ENCODE measurements around the gene NLRC3.

The NLRC3 gene

GRCh38 chr16:3542601-3543373, 34.4 kb downstream of the NLRC3 start:
- no peak for DNase-seq

GRCh38 chr16:3541527-3542155, 35.6 kb downstream of the NLRC3 start:
- no peak for DNase-seq

- DNase-seq, result no peak
Measured at GRCh38 chr16:3538222-3538621, 39.0 kb downstream of the NLRC3 start.

DNA sequence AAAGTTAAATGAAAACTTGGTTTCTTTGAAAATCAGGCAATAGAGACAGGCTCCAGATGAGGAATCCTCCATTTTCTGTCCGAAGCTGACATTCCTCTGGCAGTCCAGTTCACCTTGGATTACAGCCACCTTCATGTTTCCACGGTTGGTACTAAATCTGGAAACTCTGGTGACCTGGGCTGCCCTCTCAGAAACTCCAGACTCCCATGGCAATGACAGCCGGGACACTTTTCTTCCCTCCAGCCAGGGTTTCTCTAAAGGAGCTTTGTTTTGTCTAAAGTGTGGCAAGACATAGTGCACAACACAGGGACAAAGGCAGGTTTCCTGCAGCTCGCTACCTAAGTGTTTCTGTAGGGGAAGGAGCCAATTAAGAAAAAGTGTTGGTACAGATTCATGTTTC, 40.4 kb downstream of the NLRC3 start:
- no peak for DNase-seq

GRCh38 chr16:3536271-3536731, 40.9 kb downstream of the NLRC3 start:
- DNase-seq, result no peak

GRCh38 chr16:3534126-3534525, 43.1 kb downstream of the NLRC3 start:
- no peak for DNase-seq

- DNase-seq, result no peak
Measured at GRCh38 chr16:3532741-3533140, 44.5 kb downstream of the NLRC3 start.

DNA sequence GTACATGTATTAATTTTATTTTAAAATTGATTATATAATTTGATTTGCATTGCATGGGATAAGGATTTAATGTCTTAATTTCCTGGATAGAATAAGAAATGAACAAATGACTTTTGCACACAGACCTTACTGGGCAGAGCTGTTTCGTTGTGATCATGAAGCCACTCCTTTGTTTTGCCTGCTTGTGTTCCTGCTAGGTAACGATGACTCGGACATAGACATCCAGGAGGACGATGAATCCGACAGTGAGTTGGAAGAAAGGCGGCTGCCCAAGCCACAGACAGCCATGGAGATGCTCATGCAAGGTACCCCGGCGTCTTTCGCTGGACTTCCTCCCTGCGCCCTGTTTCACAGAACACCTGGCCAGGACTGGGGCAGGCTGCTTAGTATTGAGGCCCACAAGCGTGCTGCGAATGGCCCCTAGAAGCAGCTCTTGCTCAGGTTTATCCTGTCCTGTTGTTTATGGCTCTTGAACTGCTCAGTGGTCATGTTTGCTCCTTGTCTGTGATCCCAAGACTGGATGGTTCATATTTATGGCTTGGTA, 46.8 kb downstream of the NLRC3 start:
- no peak for DNase-seq

GRCh38 chr16:3529175-3529574, 48.0 kb downstream of the NLRC3 start:
- DNase-seq, result no peak

DNA sequence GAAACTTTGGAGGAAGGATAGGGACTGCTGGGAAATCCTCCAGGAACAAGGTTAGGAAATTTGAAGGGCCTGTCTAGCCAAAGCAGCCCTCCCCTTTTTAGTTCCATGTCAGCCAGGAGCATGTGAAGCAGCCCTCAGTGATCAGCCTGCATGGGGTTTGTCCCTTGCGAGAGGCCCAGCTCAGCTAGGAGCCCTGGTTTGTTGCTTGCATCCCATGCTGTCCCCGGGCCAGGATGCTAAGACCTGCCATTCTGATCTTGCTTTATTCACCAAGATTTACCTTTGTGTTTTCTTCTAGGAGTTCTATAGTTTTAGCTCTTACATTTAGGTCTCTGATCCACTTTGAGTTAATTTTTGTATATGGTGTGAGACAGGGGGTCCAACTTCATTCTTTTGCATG, 48.8 kb downstream of the NLRC3 start:
- no peak for DNase-seq

DNA sequence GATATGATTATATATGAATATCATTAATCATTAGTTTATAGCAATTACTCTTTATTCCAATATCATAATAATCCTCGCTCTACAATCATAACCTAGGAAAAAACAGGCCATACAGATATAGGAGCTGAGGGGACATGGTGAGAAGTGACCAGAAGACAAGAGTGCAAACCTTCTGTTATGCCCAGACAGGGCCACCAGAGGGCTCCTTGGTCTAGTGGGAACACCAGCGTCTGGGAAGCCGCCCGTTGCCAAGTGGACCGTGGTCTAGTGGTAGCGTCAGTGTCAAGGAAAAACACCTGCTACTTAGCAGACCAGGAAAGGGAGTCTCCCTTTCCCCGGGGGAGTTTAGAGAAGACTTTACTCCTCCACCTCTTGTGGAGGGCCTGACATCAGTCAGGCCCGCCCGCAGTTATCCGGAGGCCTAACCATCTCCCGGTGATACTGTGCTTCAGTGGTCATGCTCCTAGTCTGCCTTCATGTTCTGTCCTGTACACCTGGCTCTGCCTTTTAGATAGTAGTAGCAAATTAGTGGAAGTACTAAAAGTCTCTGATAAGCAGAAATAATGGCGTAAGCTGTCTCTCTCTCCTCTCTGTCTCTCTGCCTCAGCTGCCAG, 49.9 kb downstream of the NLRC3 start:
- peak; percentile 57 for DNase-seq

DNA sequence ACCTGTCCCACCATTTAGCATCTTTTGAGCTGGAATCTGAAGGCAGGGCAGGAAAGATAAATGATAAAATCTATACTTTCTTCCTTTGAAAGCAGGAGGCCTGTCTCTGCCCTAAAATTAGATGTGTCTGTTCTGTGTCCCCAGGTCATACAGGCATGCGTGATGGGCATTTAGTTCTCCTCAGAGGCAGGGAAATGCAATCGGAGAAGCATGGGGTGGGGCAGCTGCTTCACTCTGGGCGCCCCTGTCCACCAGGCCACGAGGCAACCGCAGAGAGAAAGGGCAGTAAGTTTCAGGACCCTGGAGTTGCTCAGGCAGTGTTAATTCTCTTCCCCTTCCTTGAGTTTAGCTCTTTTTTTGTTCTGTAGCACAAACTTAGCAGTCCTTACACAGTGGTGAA, 51.3 kb downstream of the NLRC3 start:
- no peak for DNase-seq

DNA sequence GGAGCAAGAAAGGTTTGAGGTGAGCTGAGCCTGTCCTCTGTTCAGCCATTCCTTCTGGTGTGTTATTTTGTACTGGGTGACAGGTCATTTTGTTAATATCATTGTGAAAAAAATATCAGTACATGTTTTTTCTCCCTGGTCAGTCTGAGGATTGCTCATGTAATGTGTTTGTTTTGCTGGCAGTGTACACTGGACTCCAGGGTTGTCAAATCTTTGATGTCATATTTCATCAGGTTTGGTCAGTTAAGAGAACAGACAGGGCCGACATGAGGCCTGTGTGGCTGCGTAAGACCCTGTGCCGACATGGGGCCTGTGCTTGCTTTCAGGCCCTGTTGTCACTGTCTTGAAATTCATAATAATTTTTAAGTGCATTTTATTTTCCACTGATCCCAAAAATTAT, 53.9 kb downstream of the NLRC3 start:
- DNase-seq, result no peak

- DNase-seq, result no peak
Measured at GRCh38 chr16:3520841-3521240, 56.4 kb downstream of the NLRC3 start.

DNA sequence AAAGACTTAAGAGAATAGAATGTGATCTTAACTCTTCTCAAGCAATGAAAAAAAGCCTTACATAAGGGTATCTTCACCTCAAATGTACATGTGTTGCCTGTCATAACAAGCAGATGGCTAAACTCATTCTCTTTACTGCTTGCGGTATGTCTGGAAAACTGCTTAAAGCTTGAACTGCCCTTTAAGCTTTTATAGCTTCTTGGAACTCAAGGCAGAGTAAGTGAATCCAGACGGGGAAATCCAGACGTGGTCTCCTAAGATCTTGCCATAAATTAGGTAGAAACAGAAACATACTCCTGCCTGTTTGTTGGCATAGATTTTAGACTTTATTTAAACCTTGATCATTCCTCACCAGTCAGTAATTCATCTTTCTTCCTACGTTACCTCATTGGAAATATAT, 56.8 kb downstream of the NLRC3 start:
- DNase-seq, result no peak

DNA sequence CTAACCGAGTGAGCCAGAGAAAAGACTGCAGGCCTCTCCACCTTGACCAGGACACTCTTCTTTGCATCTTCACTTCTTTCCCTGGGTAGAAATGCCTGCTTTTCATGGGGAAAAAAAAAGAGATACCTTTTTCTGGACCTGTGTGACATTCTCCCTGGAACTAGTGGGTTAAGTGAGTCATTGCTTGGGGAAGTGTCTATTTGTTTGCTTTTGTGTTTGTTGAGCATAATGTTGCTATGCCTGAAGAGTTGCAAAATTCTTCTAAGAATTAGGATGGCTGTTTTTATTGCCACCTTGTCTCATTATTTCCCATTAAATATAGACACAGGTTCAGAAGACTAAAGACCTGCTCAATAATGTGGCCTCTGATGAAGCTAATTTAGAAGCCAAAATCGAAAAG, 57.6 kb downstream of the NLRC3 start:
- DNase-seq, result no peak

DNA sequence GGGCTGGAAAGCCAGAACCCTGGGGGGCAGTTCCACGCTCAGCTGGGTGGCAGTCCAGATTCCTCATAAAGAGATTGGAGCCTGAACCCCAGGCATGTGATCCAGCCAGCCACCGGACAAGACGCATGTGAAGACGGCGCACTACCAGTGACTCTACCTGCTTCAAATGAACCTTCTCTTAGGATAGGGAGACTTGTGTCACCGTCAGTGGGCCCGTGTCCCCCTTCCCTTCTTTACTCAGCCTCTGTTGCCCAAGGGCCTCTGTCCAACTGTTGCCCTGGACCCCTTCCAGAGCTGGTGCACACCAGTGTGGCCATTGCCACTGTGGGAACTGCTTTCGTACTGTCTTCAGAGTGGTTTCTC, 58.2 kb downstream of the NLRC3 start:
- DNase-seq, result no peak

DNA sequence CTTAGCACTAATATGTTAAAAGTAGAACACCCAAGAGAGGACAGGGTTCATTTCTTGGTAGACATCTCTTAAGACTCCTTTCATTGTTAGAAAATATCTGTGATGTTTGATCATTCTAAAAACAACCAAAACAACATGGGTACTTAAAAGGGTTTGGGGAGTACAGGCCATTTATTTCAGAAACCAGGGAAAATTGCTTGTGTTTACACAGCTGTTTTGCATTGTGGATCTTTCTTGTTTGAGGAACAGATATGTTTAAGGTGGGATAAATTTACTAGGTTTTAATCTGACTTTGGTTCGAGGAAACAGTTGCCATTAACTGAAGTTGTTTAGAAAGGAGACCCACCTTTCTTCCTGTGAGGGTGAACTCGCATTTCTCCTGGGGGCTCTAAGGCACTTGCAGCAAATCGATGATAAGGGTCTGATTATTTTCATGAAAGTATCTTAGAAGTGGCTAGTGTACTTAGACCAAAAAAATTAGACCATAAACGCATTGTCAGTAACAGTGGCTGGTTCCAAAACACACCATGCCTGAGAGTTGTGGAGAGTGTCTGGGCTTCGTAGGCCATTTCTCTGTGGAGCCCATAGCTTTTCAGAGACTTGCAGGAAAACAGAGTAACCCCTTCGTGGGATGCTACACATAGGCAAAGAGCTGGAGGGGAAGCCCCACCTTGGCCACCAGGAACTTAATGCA, 58.8 kb downstream of the NLRC3 start:
- no peak for DNase-seq

- DNase-seq, result no peak
Measured at GRCh38 chr16:3515897-3516296, 61.3 kb downstream of the NLRC3 start.

DNA sequence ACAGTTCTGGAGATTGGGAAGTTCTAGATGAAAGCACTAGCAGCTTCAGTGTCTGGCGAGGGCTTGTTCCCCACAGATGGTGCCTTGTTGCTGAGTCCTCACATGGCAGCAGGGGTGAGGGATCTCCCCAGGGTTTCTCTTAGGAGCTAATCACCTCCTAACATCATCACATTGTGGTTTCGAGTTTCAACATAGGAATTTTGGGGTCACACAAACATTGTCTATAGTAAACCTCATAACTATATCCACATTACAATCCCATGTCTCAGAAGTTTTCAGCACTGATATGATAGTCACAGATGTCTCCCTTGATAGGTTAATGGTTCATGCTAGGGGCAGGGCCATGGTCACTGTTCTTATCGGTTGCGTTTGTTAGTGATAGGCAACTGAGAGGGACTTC, 62.6 kb downstream of the NLRC3 start:
- DNase-seq, result no peak

DNA sequence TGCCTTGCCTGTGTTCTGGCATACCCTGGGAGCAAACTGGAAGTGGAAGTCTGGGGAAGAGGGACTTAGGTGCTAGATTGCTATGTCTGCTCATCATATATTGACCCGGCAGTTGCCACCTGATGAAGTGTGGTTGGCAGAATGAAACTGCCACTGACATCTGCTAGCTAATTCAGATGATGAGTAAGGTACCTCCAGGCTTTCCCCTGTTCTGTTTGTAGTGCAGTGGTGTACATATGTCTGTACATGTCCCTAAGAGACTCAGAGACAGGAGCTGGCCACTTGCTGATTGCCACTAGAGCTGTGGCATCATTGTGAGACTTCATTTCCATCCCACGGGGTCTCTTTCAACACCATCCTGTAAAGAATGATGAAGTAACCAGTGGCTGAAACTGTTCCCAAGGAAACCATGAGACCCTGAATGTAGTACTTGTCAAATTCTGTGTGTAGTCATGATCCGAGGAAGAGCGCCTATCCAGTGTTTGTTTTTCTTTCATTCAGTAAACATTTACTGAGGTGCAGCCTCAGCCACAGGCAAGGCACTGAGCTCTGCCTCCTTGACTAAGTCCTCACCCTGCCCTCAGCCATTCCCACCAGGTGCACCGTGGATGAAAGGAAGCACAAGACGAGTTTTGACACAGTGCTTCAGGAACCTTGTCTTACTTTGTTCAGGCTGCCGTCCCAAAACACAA, 63.2 kb downstream of the NLRC3 start:
- DNase-seq, result no peak

DNA sequence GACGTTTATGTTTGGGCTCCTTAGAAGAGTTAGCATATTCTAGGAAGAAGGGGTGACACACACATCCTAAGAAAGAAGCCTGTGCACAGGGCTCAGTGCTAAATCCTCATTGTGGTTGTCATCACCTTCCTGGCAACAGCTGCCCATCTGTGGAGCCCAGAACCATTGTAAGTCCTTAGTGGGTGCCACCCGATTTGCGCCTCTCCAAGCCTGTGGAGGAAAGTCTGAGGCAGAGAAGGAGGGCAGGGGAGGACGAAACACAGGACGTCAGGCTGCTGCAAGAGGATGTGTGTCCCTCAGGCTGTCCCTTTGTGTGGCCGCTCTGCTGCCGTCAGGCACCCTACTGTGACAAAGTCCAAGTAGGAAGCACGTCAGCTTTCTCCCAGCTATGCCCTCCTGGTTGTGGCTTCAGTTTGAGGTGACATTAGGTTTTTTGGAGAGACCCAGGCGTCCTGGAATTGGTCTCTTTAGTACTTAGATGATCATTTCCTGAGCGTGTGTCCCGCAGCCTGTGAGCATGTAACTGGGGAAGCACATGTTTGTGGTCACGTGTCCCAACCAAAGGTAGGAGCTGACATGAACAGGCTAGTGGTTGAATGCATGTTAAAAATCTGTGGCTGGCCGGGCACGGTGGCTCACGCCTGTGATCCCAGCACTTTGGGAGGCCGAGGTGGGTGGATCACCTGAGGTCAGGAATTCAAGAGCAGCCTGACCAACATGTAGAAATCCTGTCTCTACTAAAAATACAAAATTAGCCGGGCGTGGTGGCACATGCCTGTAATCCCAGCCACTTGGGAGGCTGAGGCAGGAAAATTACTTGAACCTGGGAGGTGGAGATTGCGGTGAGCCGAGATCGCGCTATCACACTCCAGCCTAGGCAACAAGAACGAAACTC, 65.7 kb downstream of the NLRC3 start:
- DNase-seq, result no peak
